Endothelial cell of umbilical vein (primary cell): ENCODE data around the gene SCN3B.

Source experiments
- CTCF ChIP-seq, 2 donors: IDR thresholded peaks; 1 replicate in 1 of 2; 2 replicates in 1 of 2; pipeline ENCODE4 v1.5.1; 2011; ENCODE audit warnings: low read length in 2 of 2, mild to moderate bottlenecking in 2 of 2, moderate library complexity in 2 of 2, control low read depth in 1 of 2, inconsistent platforms in 1 of 2, low read depth in 1 of 2; ENCODE audit not compliant: insufficient read depth in 1 of 2; ENCODE audit errors: extremely low read depth in 1 of 2
- EZH2 ChIP-seq: IDR thresholded peaks from 2 replicates; pipeline ENCODE4 v1.6.1; 2012; ENCODE audit warnings: borderline replicate concordance, low read depth, mild to moderate bottlenecking, moderate library complexity, low read length, inconsistent platforms; ENCODE audit not compliant: severe bottlenecking
- MYC ChIP-seq: IDR thresholded peaks from one replicate; pipeline ENCODE4 v1.6.1; 2011; ENCODE audit warnings: mild to moderate bottlenecking, low read depth, low read length
- POLR2A ChIP-seq: IDR thresholded peaks from 2 replicates; pipeline ENCODE4 v1.6.1; 2012; ENCODE audit warnings: low read depth, mild to moderate bottlenecking, control low read depth, low read length

- TF ChIP-seq EZH2 (no peak), CTCF (IDR thresholded peaks at IDR 0.05; ENCODE audit: extremely low read depth in 1 of 2, insufficient read depth in 1 of 2, low read depth in 1 of 2, low read length in 2 of 2) (no peak), MYC (no peak), POLR2A (no peak)
Observed at GRCh38 chr11:123581651-123582399, 72.6 kb downstream of the SCN3B start.
